Amniotic epithelial cell (primary cell): ENCODE results near the gene CYP4F8.
"Not testable (repeated sequence)": the region's sequence is repeated elsewhere in the genome, so short reads cannot be mapped to it uniquely, and the experiment has no call there.

Experiments used
- DNase-seq: peaks from one replicate; pipeline ENCODE4 v3.0.0-alpha.2; 2010; ENCODE audit warnings: low read depth

Gene CYP4F8

DNA sequence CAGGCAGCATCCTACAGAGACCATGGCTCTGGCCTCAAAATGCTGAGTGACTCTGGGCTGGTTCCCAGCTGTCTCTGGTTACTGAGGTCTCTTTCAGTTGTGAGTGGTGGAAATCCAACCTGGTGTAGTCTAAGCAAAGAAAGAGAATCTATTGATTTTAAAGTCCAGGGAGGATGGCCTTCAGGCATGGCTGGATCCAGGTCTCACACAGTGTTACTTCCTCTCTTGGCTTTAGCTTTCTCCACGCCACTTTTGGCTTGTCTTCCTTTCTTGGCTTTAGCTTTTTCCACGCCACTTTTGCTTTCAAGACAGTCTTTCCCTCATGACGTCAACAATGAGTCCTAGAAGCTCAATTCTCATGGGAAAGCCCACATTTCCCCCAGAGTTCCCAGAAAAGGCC is 29.8 kb downstream of the CYP4F8 start:
- no peak for DNase-seq

DNA sequence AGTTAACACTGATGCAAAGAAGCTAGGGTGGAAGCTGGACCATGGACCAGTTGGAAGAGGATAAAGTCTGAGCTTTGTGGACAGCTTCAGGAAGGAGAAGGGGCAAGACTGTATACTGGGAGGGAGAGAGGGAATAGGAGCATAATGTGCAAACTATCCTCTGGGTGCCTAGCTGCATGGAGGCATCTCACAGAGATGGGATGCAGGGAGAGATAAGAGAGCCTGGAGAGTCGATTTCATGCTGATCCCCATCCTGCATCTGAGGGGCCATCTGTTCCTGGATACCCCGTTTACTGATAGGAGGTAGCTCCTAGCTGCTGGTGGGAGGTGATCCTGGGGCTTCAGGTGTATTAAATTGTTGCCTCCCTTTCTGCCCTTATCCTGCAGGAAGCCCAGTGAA is 34.5 kb downstream of the CYP4F8 start:
- no peak for DNase-seq

DNA sequence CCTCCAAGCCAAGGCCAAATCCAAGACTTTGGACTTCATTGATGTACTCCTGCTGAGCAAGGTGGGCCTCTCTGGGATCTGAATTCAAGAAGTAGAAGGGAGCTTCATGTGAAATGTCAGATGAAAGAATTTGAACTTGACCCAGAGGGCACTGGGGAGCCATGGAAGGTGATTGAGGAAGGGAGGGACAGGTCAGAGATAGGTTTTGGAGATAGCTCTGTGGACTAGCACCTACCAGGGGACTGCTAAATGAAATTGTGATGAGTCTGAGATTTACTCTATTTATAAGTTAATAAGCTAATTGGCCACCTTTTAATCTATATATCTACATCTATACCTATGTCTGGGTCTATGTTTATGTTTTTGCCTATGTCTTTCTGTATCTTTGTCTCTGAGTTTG is 35.1 kb downstream of the CYP4F8 start:
- not testable (repeated sequence) for DNase-seq

DNA sequence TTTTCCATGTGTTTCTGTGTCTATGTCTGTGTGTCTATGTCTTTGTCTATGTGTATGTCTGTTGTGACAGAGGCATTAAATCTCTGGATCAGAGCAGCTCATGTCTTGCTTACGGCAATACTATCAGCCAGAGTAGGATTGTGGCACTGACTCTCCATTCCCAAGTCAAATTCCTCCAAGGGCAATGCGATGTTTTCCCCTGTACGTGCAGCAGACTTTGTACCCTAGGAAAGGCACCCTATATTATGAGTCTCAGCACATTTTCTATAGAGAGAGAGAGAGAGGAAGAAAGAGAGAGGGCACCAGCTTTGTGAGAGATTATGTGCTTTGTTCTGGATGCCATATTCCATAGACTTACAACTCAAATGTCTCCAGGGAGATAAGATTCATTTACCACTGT is 36.8 kb downstream of the CYP4F8 start:
- DNase-seq: no peak

DNA sequence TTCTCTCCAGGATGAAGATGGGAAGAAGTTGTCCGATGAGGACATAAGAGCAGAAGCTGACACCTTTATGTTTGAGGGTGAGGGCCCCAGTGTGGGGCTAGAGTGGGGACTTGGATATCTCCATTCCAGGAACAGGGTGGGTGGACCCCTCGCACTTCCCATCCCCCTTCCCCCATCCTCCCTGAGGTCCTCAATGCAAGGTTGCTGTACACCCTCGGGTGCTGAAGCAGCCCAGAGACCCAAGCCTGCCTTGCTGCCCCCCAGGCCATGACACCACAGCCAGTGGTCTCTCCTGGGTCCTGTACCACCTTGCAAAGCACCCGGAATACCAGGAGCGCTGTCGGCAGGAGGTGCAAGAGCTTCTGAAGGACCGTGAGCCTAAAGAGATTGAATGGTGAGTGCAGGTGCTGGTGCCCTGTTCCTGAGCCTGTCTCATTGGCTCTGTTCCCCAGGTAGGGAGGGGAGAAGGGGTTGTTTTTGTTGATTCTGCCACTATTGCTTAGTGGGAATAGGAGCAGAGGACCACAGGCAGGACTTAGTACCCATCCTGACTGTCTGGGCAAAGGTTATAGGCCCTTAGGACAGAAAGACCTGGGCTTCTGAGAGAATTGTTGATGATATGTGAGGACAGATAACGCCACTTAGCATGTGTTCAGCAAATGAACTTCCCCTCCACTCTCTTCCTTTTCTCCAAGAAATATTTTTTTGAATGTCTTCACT is 37.7 kb downstream of the CYP4F8 start:
- no peak for DNase-seq

DNA sequence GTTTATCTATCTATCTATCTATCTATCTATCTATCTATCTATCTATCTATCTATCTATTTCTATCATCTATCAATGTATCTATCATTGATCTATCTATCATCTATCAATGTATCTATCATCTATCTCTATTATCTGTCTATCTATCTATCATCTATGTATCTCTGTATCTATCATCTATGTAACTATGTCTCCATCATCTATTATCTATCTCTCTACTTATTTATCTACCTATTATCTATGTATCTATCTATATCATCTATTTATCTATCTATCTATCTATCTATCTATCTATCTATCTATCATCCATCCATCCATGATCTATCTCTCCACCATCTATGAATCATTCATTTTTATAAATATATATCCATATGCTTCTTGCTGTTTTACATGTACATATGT is 41.4 kb downstream of the CYP4F8 start:
- no peak for DNase-seq

DNA sequence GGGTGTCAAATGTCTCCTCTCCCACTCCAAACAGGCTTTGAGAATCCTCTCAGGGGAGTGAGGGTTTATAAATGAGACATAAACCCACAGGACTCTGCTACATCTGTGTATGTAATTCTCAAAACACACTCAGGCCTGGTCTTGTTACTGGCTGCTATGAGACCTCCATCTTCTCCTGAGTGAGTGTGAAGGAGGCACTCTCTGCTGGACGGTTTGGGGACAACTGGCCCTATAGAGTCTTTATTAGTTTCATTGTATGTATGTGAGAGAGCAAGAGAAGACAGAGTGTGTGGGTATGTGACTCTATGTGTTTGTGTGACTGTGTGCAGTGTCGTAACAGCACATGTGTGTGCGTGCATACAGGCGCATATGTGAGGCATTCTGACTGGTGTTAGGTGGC is 48.2 kb downstream of the CYP4F8 start:
- no peak for DNase-seq

DNA sequence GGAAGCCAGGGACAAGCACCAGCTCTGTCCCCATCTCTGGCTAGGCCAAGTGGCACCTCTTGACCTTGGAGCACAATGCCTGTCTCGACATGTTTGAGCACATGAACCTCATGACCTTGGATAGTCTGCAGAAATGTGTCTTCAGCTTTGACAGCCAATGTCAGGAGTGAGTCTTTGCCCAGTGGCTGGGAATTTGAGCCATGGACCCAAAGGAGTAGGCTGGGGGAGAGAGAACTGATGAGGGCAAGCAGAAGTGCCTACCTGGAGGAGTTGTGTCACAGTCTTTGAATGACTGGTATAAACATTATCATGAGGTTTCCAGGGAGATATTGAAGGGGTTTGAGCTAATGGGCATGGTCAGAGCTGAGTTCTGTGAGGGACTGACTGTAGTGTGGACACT is 51.2 kb downstream of the CYP4F8 start:
- no peak for DNase-seq

DNA sequence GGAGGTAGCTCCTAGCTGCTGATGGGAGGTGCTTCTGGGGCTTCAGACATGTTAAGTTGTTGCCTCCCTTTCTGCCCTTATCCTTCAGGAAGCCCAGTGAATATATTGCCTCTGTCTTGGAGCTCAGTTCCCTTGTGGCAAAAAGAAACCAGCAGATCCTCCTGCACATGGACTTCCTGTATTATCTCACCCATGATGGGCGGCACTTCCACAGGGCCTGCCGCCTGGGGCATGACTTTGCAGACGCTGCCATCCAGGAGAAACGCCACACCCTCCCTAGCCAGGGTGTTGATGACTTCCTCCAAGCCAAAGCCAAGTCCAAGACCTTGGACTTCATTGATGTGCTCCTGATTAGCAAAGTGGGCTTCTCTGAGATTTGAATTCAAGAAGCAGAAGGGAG is 51.9 kb downstream of the CYP4F8 start:
- DNase-seq: no peak

DNA sequence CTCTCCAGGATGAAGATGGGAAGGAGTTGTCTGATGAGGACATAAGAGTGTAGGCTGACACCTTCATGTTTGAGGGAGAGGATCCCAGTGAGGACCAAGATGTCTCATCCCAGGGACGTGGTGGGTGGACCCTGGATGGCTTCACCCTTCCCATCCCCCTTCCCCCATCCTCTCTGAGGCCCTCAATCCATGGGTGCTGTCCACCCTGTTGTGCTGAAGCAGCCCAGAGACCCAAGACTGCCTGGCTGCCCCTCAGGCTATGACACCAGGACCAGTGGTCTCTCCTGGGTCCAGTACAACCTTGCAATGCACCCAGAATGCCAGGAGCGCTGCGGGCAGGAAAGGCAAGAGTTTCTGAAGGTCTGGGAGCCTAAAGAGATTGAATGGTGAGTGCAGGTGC is 54.4 kb downstream of the CYP4F8 start:
- no peak for DNase-seq

DNA sequence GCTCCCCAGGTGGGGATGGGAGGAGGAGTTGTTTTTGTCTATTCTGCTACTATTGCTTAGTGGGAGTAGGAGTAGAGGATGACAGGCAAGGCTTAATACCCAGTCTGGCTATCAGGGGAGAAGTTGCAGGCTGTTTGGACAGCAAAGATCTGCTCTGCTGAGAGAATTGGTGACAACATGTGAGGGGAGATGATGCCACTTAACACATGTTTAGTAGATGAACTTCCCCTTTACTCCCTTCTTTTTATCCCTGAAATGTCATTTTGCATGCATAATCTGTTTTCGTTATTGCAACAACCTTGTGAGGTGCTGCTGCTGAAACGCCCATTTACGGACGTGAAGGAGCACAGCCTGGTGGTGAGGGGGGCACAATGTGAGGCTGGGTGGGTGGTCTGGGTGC is 54.9 kb downstream of the CYP4F8 start:
- no peak for DNase-seq

DNA sequence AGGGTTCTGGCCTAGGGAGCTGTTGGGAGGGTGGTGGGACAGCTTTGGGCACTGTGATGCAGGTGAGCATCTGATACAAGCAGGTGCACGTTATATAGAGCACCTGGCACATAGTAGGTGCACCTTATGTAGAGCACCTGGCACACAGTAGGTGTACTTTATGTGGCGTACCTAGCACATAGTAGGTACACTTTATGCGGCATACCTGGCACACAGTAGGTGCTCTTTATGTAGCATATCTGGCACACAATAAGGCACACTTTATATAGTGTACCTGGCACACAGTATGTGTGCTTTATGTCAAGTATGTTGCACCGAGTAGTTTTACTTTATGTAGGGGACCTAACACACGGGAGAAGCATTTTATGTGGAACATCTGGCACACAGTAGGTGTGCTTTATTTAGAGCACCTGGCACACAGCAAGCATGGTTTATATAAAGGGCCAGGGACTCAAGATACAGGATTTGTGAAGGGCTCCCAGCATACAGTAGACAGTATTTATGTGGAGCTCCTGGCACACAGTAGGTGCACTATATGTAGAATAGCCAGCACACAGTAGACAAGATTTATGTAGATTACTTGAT is 56.3 kb downstream of the CYP4F8 start:
- no peak for DNase-seq

DNA sequence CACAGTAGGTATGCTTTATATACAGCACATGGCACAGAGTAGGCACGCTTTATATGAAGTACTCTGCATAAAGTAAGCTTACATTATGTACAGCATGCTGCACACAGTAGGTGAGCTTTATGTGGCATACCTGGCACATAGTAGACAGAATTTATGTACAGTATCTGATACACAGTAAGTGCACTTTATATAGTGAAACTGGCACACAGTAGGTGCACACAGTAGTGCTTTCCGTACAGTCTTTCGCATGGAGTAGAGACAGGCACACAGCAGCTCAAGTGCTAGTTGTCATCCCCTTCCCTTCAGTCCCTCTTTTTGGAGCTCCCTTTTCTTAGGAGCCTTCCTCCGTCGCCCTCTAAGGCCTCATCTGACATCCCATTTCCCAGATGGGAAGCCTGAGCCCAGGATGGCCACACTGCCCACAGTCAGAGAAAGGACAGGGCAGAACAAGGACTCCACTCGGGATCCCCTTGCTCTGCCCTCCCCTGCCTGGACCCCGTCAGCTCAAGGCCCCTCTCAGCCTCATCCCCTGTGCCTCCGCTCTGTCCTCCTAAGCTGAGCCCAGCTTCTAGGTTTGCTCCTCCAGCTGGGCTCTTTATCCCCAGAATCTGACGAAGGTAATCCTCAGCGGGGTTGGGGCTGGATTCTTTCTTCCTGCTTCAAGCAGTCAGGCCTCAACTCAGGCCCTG is 57.0 kb downstream of the CYP4F8 start:
- DNase-seq: no peak

DNA sequence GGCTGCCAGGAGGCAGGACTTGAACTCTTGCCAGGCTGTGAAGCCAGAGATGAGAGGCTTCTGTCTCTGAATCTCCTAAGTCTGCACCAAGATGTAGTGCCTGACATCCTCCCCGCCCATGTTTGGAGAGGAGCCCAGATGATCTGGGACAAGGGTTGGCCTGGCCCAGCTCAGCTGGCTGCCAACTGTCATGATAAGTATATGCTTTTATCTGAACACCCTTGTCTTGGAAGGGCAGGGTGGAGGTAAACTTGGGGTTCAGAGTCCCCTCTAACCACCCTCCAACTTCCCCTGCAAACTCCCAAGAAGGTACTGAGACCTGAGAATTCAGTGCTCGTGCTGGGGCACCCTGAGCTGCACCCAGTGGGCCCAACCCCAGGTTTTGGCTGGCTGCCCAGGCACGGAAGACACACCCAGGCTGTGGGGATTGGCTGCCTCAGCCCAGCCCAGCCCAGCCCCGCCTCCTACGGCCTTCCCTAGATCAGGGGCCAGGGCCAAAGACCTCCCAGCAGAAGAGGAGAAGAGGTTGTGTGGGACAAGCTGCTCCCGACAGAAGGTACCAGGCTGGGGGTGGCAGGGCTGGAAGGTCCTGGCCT is 57.7 kb downstream of the CYP4F8 start, which contains the start of gene CYP4F12:
Gene CYP4F12 (plus strand): TSS at position 508 of the 596 bp plus-strand sequence. CDS start 443 bp downstream, outside the sequence.
- DNase-seq: peak; percentile 1

DNA sequence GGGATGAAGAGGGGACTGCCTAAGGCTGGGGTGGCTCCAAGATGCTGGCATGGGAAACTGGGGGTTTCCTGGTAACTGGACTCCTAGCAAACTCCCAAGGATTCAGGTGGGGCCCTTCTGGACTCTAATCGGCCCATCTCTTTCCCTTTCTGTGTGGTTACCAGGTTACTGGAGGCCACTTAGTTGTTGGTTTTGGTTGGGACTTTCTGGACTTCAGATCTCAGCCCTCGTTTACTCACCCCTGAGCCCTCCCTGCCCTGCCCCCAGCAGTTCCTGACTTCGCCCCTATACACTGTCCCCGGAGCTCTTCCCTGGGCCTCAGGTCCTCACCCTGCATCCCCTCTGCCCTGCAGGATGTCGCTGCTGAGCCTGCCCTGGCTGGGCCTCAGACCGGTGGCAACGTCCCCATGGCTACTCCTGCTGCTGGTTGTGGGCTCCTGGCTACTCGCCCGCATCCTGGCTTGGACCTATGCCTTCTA is 58.2 kb downstream of the CYP4F8 start:
- no peak for DNase-seq

DNA sequence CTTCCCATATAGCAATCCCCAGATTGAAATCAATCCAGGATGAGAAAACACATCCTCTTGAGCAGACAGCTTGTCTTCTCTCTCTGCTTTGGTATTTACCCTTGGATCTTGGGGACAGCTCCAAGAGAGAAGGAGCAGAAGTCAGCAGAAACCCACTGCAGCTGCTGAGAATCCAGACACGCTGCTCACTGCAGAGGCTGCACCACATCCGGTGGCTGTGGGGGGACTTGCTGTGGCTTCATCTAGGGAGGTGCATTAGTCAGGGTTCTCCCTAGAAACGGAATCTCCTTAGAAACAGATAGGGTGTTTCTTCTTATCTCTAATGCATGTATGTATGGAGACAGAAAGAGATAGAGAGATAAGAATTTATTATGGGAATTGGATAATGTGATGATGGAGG is 60.5 kb downstream of the CYP4F8 start:
- DNase-seq: no peak

DNA sequence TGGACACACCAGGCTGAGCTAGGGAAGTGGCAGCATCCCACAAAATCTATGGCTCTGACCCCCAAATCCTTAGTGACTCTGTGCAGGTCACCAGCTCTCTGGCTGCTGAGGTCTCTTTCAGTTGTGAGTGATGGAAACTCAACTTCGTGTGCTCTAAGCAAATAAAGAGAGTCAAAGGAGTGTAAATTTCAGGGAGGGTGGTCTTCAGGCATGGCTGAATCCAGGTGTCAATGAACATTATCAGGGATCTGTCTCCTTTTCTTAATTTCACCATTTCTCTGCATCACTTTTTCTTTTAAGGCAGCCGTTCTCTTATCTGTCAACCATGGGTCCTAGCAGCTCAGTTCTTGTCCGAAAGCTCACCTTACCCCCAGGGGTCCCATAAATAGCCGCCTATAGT is 64.1 kb downstream of the CYP4F8 start:
- no peak for DNase-seq

DNA sequence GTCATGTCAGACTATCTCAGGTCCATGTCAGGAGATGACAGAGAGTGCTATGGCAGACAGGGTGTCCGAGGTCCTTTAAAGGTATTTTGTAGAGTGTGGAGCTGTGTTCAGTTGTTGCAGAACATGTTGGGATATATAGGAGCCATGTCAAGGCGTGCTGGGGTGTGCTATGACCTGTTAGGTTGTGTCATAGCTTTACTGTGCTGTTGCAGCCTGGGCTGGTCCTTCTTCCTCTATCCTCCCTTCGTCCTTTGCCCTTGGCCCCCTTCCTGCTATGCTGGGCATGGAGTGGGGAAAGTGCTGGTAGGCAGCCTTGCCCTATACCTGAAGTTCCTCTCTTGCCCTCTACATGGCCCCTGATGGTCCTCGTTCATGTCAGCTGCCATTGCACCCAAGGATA is 64.8 kb downstream of the CYP4F8 start:
- DNase-seq: not testable (repeated sequence)
